GM18520 (cell line): ENCODE data around the gene ATP6V0D1.

Experiments
- ATAC-seq: cut with Tn5 transposase; IDR thresholded peaks from one replicate; pipeline ENCODE4 v1.9.1; 2021; ENCODE audit not compliant: unreplicated experiment

Gene ATP6V0D1

GRCh38 chr16:67394155-67395104 lies 86.5 kb downstream of the ATP6V0D1 start:
- no peak for ATAC-seq

GRCh38 chr16:67393788-67394154 lies 87.2 kb downstream of the ATP6V0D1 start:
- no peak for ATAC-seq

- no peak for ATAC-seq
Measured at GRCh38 chr16:67393111-67393787, 87.7 kb downstream of the ATP6V0D1 start, which contains the start of gene TPPP3. TSS of gene TPPP3 (minus strand) at chr16:67393498. CDS start at chr16:67391111, 2,387 bp downstream.

- ATAC-seq: no peak
Measured at GRCh38 chr16:67392301-67393059, 88.5 kb downstream of the ATP6V0D1 start.

GRCh38 chr16:67391424-67392300 lies 89.3 kb downstream of the ATP6V0D1 start:
- no peak for ATAC-seq

- no peak for ATAC-seq
Measured at GRCh38 chr16:67390816-67391423, 90.0 kb downstream of the ATP6V0D1 start.

GRCh38 chr16:67389911-67390815 lies 90.8 kb downstream of the ATP6V0D1 start:
- no peak for ATAC-seq

- ATAC-seq: no peak
Measured at GRCh38 chr16:67388591-67388990, 92.4 kb downstream of the ATP6V0D1 start.

- ATAC-seq: no peak
Measured at GRCh38 chr16:67388191-67388590, 92.8 kb downstream of the ATP6V0D1 start.
